ENCODE measurements around the gene BCL2L1.

The BCL2L1 gene

GRCh38 chr20:31708736-31709534 is 13.7 kb downstream of the BCL2L1 start:
- DNase-seq (ENCODE audit: low spot score): no peak

- no peak for DNase-seq (ENCODE audit: low spot score)
These were observed 14.5 kb downstream of the BCL2L1 start for GRCh38 chr20:31707994-31708735.

- no peak for DNase-seq (ENCODE audit: low spot score)
These were observed 15.4 kb downstream of the BCL2L1 start for GRCh38 chr20:31707258-31707615.

GRCh38 chr20:31706607-31707257 is 15.9 kb downstream of the BCL2L1 start:
- DNase-seq (ENCODE audit: low spot score): no peak

- no peak for DNase-seq (ENCODE audit: low spot score)
These were observed 16.8 kb downstream of the BCL2L1 start for GRCh38 chr20:31705598-31706597.

- no peak for DNase-seq (ENCODE audit: low spot score)
These were observed 17.5 kb downstream of the BCL2L1 start for GRCh38 chr20:31705191-31705590.

GRCh38 chr20:31704225-31705119 is 18.2 kb downstream of the BCL2L1 start:
- DNase-seq (ENCODE audit: low spot score): no peak

GRCh38 chr20:31701591-31701990 is 21.1 kb downstream of the BCL2L1 start:
- no peak for DNase-seq (ENCODE audit: low spot score)

- DNase-seq (ENCODE audit: low spot score): no peak
These were observed 21.9 kb downstream of the BCL2L1 start for GRCh38 chr20:31700747-31701146.

GRCh38 chr20:31699801-31700728 is 22.6 kb downstream of the BCL2L1 start:
- DNase-seq (ENCODE audit: low spot score): no peak

- DNase-seq (ENCODE audit: low spot score): no peak
These were observed 23.6 kb downstream of the BCL2L1 start for GRCh38 chr20:31698803-31699718.

GRCh38 chr20:31698243-31698802 is 24.3 kb downstream of the BCL2L1 start:
- DNase-seq (ENCODE audit: low spot score): no peak

GRCh38 chr20:31695849-31696804 is 26.5 kb downstream of the BCL2L1 start:
- no peak for DNase-seq (ENCODE audit: low spot score)

GRCh38 chr20:31694842-31695593 is 27.6 kb downstream of the BCL2L1 start:
- no peak for DNase-seq (ENCODE audit: low spot score)

- no peak for DNase-seq (ENCODE audit: low spot score)
These were observed 28.5 kb downstream of the BCL2L1 start for GRCh38 chr20:31693987-31694661.

GRCh38 chr20:31693402-31693801 is 29.3 kb downstream of the BCL2L1 start:
- DNase-seq (ENCODE audit: low spot score): no peak
